CD4-positive, alpha-beta T cell treated with Interleukin-6 for 4 hours (primary cell): Measurements from ENCODE around the gene RASIP1.

ENCODE experiments used
- DNase-seq: peaks from one replicate; pipeline ENCODE4 v3.0.0-alpha.2; 2020; ENCODE audit warnings: mixed read lengths

Gene RASIP1

GRCh38 chr19:48752496-48753365, 12.3 kb upstream of the RASIP1 start, which contains the start of gene FUT1:
Gene FUT1 (minus strand): TSS chr19:48752641. CDS start chr19:48751281, 1,360 bp downstream.
- DNase-seq: peak; percentile 46

DNA sequence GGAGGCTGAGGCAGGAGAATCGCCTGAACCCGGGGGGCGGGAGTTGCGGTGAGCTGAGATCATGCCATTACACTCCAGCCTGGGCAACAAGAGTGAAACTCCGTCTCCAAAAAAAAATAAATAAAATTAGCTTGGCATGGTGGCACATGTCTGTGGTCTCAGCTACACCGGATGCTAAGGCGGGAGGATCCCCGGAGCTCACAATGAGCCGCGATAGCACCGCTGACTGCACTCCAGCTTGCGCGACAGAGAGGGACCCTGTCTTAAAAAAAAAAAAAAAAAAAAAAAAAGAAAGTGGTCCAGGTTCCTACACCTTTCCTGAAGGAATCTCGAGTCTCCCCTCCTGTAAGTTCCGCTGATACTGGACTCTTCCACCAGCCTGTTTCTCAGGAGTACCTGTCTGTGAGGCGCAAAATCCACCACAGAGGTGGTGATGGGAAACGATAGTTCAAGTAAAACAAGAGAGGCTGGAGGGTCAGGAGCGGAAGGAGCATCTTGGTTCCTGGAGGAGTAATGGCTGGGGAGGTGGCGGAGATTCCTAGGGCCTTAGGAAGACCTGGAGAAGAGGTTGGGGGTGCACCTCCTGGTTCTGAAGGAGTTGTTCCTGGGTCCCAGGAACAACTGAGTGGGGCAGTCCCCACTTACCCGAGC, 11.6 kb upstream of the RASIP1 start:
- DNase-seq: peak; percentile 36

- no peak for DNase-seq
Measured at GRCh38 chr19:48750771-48751504, 10.5 kb upstream of the RASIP1 start.

- no peak for DNase-seq
Measured at GRCh38 chr19:48750351-48750750, 9.9 kb upstream of the RASIP1 start.

DNA sequence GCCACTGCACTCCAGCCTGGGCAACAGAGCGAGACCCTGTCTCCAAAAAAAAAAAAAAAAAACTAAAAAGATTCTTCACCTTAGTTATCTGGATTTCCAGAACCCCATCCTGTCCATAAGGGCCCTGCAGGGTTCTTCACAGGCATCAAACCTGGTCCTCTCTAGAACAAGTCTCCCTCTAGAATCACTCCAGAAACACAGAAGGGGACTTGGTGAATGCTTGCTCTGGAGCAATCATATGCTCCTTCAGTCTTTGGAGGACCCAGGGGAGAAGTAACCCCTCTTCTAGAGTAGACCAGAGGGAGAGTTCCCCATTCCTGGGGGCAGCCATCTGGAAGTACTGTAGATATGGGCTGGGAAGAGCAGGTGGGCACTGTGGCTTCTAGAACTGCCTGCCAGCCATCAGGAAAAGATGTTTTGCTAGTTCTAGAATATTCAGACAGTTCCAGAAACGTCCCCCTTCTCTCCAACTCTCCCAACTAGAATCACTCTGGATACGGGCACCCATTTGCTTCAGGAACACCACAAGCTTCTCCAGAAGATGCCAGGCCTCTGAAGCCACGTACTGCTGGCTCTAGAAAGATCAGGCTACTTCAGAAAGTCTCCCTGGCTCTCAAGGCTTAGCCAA, 9.3 kb upstream of the RASIP1 start:
- no peak for DNase-seq

DNA sequence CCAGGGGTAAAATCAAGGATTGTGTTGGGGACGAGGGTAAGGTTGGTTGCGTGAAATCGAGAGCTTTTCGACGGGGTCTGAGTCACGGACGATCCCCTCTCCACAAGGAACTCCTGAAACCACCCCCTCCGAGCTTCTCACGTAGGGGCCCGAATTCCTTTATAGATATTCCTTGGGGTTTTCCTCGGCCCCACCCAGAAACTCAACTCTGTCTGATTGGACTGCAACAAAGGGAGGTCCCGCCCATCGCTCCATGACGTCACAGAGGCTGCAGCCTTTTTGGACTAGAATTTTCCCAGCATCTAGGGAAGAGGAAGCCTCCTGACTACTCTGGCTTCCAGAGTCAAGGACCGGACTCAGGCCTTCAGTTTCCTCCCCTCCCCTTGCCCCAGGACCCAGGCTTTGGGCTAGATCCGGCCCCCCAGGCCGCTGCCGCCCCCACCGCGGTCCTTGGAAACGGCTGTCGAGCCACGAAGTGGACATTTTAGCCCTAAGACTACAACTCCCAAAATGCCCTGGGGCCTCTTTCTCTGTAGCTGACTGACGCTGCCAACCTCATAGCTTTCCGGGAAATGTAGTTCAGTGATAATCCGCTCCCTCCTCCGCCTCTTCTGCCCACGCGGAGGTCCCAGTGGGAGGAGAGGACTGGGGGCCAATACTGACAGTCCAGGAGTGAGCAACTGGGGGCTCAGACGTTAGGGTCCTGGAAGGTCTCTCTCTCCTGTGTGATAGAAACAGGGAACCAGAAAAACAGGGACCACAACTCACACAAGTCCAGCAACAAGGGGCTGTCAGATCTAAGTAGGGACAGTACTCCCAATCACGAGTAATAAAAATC, 6.5 kb upstream of the RASIP1 start, which contains the start of gene IZUMO1:
Gene IZUMO1 (minus strand): TSS at position 172 of the 838 bp plus-strand sequence. CDS start 1,050 bp downstream, outside the sequence.
- DNase-seq: peak; percentile 56

GRCh38 chr19:48746110-48746509, 5.7 kb upstream of the RASIP1 start:
- DNase-seq: no peak

DNA sequence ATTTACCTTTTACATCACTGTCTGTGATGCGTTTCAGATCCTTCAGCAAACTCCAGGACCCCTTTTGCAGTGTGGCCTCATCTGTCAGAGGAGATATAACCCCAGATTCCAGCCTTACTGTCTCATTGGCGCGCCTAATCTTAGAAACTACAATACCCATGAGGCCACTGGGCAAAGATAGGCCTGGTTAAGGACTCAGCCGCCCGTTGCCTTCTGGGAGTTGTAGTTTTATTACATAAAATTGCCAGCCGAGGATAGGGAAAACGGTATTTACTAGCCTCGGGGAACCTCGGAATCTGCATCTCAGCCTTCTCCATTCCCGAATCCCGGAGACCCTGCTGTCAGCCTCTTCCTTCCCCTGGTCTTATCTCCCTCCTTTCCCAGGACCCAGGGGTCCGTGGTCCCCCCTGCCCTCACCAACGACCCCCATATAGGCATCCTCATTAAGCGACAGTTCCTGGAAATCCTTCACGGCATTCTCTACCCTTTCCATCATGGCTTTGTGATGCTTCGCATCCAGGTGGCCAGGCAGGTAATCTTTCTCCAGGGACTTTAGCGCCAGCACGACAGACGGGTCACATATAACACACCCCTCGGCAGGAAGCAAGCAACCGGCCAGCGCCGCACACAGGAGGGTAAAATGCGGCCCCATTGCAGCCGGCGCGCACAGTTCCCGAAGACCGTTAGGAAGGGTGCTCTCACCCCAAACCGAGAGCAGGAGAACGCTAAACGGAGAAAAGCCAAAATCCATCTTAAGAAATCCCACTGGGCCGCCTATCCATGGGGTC, 5.0 kb upstream of the RASIP1 start:
- peak; percentile 61 for DNase-seq

- no peak for DNase-seq
Measured at GRCh38 chr19:48742096-48742495, 1.7 kb upstream of the RASIP1 start.

- peak; percentile 15 for DNase-seq
Measured at GRCh38 chr19:48741129-48741999, 954 bp upstream of the RASIP1 start.

- no peak for DNase-seq
Measured at GRCh38 chr19:48739404-48740163, 826 bp downstream of the RASIP1 start.

GRCh38 chr19:48738557-48739403, 1.6 kb downstream of the RASIP1 start:
- DNase-seq: peak; percentile 96

DNA sequence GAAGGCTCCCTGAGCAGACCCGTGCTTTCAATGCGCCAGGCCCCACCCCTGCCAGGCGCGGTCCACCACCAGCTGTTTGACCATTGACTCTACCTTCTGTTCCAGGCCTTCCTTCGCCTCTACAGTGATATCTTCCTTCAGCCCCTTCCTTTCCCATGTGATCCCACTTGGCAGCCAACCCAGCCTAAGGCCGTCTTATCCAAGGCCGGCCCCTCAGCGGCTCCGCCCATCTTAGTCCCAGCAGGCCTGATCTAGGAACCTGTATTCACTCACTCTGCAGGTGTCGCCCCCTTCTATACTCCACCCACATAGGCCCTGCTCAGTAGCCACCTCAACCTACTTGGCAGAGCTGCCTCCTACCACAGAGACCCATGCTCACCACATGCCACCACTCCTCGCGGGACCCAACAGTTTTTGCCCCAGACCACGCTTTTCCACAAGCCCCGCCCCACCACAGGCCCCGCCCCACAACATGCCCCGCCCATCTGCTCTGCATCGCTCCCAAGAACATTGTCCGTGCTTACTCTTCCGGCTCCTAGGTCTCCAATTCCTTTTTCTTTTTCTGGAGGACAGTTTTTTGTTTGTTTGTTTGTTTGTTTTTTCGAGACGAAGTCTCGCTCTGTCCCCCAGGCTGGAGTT, 2.9 kb downstream of the RASIP1 start:
- DNase-seq: no peak

DNA sequence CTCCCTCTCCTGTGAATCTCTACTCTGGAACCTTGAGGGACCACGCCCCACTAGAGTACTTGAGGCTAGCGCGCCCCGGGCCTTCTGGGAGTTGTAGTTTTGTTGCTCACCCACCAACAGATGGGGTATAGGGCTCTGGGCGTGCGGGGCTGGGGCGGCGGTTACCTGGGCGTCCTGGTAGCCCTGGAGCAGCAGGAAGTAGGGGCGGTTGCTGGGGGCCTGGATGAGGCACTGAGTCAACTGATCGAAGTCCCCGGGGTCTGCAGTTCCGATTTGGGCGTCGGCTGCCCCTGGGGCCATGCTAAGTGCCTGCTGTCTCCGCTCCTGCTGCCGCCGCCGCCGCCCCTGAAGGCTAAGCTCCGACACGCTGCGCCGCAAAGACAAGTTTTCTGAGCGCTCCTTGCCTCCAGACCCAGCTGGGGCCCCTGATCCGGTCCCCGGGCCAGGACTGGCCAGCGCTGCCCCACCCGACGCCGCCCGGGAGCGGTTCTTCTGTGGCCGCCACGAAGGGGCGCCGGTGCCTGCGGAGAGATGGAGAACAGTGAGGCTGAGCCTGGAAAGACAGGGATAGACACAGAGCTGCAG, 5.3 kb downstream of the RASIP1 start:
- no peak for DNase-seq

- DNase-seq: no peak
Measured at GRCh38 chr19:48734625-48735024, 5.8 kb downstream of the RASIP1 start.

DNA sequence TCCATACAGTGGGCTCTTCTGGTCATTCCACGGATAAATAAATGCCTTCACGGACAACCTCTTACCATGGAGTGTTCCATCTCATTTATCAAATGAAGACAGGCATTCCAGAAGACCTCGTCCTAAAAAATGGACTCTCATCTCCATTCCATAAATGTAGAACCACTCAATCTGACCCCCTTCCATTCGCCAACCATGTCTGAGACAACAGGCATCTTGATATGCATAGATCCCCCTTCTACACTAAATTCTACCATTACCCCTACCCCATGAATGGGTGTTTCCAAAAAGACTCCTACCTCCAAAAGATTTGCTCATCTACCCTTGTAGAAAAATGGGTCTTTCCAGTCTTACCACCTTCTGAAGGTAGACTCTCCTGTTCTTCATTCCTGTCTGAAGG, 9.0 kb downstream of the RASIP1 start:
- DNase-seq: no peak
